Astrocyte of the hippocampus (primary cell): Measurements from ENCODE around the gene TC2N.
A peak's percentile ranks its signal among the peaks of the same experiment; 100 is the strongest.
"Not testable (repeated sequence)": the region's sequence is repeated elsewhere in the genome, so short reads cannot be mapped to it uniquely, and the experiment has no call there.

ENCODE experiments used
- DNase-seq: peaks from one replicate; pipeline ENCODE4 v3.0.0; 2011; ENCODE audit warnings: low read depth, low spot score

TC2N gene

GRCh38 chr14:91835197-91835919 is 32.0 kb downstream of the TC2N start:
- DNase-seq = no peak

- DNase-seq = no peak
Observed at GRCh38 chr14:91834571-91834970, 32.8 kb downstream of the TC2N start.

GRCh38 chr14:91831337-91831736 is 36.0 kb downstream of the TC2N start:
- DNase-seq = no peak

GRCh38 chr14:91830777-91831176 is 36.6 kb downstream of the TC2N start:
- DNase-seq = peak; percentile 85

- DNase-seq = no peak
Observed at GRCh38 chr14:91829511-91829910, 37.8 kb downstream of the TC2N start.

- DNase-seq = no peak
Observed at GRCh38 chr14:91827746-91828145, 39.6 kb downstream of the TC2N start.

- no peak for DNase-seq
Observed at GRCh38 chr14:91817566-91818325, 49.6 kb downstream of the TC2N start.

- DNase-seq = no peak
Observed at GRCh38 chr14:91814317-91814716, 53.0 kb downstream of the TC2N start.

GRCh38 chr14:91810699-91811098 is 56.6 kb downstream of the TC2N start:
- no peak for DNase-seq

GRCh38 chr14:91806716-91807115 is 60.6 kb downstream of the TC2N start:
- DNase-seq = no peak

- not testable (repeated sequence) for DNase-seq
Observed at GRCh38 chr14:91806094-91806493, 61.2 kb downstream of the TC2N start.

GRCh38 chr14:91805659-91806058 is 61.7 kb downstream of the TC2N start:
- DNase-seq = no peak

- no peak for DNase-seq
Observed at GRCh38 chr14:91801358-91801757, 66.0 kb downstream of the TC2N start.

GRCh38 chr14:91796617-91797347 is 70.6 kb downstream of the TC2N start:
- peak; percentile 61 for DNase-seq

GRCh38 chr14:91793704-91794103 is 73.6 kb downstream of the TC2N start:
- no peak for DNase-seq

- DNase-seq = no peak
Observed at GRCh38 chr14:91786188-91786587, 81.1 kb downstream of the TC2N start.

GRCh38 chr14:91780452-91780851 is 86.9 kb downstream of the TC2N start:
- no peak for DNase-seq

GRCh38 chr14:91778217-91778616 is 89.1 kb downstream of the TC2N start:
- no peak for DNase-seq

GRCh38 chr14:91774140-91775096 is 92.9 kb downstream of the TC2N start:
- DNase-seq = no peak

- DNase-seq = no peak
Observed at GRCh38 chr14:91770185-91770584, 97.2 kb downstream of the TC2N start.

GRCh38 chr14:91755570-91756295 is 111.6 kb downstream of the TC2N start:
- DNase-seq = peak; percentile 9
